Activated T-cell treated with anti-CD3 and anti-CD28 coated beads, Interleukin-2, amount 50 U/mL, for 4 hours (primary cell): ENCODE results near the gene OR6J1. TPM values are rescaled to one million over a fixed set of nuclear protein-coding genes. Genes with fewer than 3 reads are reported as not detected.
"Not testable (repeated sequence)": the region's sequence is repeated elsewhere in the genome, so short reads cannot be mapped to it uniquely, and the experiment has no call there.

Experiments
- ATAC-seq, 2 donors: fragments of 200-7000 bp; cut with Tn5 transposase; one replicate each; pipeline ENCODE4 v1.10.0; 2021
- DNase-seq: peaks from one replicate; pipeline ENCODE4 v3.0.0-alpha.2; 2020
- H3K27me3 Mint-ChIP-seq: one replicate; pipeline ENCODE4 v1.8.0; 2021; ENCODE audit warnings: low read depth, mixed read lengths
- H3K36me3 Mint-ChIP-seq: one replicate; pipeline ENCODE4 v1.8.0; 2022; ENCODE audit warnings: mixed read lengths; ENCODE audit not compliant: insufficient read depth
- H3K4me1 Mint-ChIP-seq: one replicate; pipeline ENCODE4 v1.8.0; 2021; ENCODE audit warnings: low read depth, mixed read lengths
- H3K4me3 Mint-ChIP-seq: one replicate; pipeline ENCODE4 v1.8.0; 2021; ENCODE audit warnings: mild to moderate bottlenecking, moderate library complexity, mixed read lengths
- H3K9me3 Mint-ChIP-seq: one replicate; pipeline ENCODE4 v1.8.0; 2021; ENCODE audit warnings: mixed read lengths
- total RNA-seq, 3 donors: library from RNA; stranded (reverse); gene quantifications; one replicate each; pipeline ENCODE4 v1.2.1, GENCODE V29; 2021

Gene OR6J1
- total RNA-seq, result not detected

GRCh38 chr14:22644305-22644635 is at the start of gene OR6J1:
Gene OR6J1 (minus strand): TSS chr14:22644352. CDS start chr14:22634811, 9,541 bp downstream.
- Mint-ChIP-seq H3K36me3 (no peaks in the 10 kb centered on the region), H3K4me1 (peaks cover 2% of the 10 kb centered on the region), H3K27me3 (no peaks in the 10 kb centered on the region), H3K9me3 (no peaks in the 10 kb centered on the region), H3K4me3 (no peak within 1 kb of the TSS)
- DNase-seq (no peak), ATAC-seq (no peak)

DNA sequence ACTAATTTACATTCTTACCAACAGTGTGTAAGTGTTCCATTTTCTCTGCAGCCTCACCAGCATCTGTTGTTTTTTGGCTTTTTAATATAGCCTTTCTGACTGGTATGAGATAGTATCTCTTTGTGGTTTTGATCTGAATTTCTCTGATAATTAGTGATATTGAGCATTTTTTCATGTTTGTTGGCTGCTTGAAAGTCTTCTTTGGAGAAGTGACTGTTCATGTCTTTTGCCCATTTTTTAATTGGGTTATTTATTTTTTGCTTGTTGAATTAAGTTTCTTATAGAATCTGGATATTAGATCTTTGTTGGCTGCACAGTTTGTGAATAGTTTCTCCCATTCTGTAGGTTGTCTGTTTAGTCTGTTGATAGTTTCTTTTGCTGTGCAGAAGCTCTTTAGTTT is 48.0 kb upstream of the OR6J1 start:
- Mint-ChIP-seq H3K27me3 (peaks cover 38% of the 10 kb centered on the region), H3K36me3 (peaks cover 1% of the 10 kb centered on the region), H3K4me3 (no peak overlapping the region), H3K4me1 (no peaks in the 10 kb centered on the region), H3K9me3 (peaks cover 25% of the 10 kb centered on the region)
- ATAC-seq, result no peak
- DNase-seq, result no peak

GRCh38 chr14:22691171-22691570 is 47.0 kb upstream of the OR6J1 start:
- Mint-ChIP-seq H3K4me3 (no peak overlapping the region), H3K9me3 (peaks cover 27% of the 10 kb centered on the region), H3K36me3 (peaks cover 3% of the 10 kb centered on the region), H3K4me1 (no peaks in the 10 kb centered on the region), H3K27me3 (peaks cover 38% of the 10 kb centered on the region)
- ATAC-seq (no peak), DNase-seq (no peak)

- ATAC-seq, result peak; percentile 94 to 95
- Mint-ChIP-seq H3K27me3 (peaks cover 40% of the 10 kb centered on the region), H3K9me3 (peaks cover 27% of the 10 kb centered on the region), H3K4me3 (no peak overlapping the region), H3K4me1 (no peaks in the 10 kb centered on the region), H3K36me3 (peaks cover 3% of the 10 kb centered on the region)
- no peak for DNase-seq
Measured at GRCh38 chr14:22689199-22689598, 45.0 kb upstream of the OR6J1 start.

DNA sequence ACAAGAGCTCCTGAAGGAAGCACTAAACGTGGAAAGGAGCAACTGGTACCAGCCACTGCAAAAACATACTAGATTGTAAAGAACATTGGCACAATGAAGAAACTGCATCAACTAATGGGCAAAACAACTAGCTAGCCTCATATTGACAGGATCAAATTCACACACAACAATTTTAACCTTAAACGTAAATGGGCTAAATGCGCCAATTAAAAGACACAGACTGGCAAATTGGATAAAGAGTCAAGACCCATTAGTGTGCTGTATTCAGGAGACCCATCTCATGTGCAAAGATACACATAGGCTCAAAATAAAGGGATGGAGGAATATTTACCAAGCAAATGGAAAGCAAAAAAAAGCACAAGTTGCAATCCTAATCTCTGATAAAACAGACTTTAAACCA is 43.8 kb upstream of the OR6J1 start:
- H3K36me3 Mint-ChIP-seq, DNase-seq, H3K4me1 Mint-ChIP-seq, ATAC-seq, H3K4me3 Mint-ChIP-seq: not testable (repeated sequence)
- H3K27me3 Mint-ChIP-seq, result peaks cover 41% of the 10 kb centered on the region
- peaks cover 24% of the 10 kb centered on the region for H3K9me3 Mint-ChIP-seq

- not testable (repeated sequence) for H3K4me3 Mint-ChIP-seq, H3K4me1 Mint-ChIP-seq, DNase-seq, H3K9me3 Mint-ChIP-seq, H3K36me3 Mint-ChIP-seq, ATAC-seq
- H3K27me3 Mint-ChIP-seq, result peaks cover 47% of the 10 kb centered on the region
Measured at GRCh38 chr14:22686176-22686611, 42.0 kb upstream of the OR6J1 start.

DNA sequence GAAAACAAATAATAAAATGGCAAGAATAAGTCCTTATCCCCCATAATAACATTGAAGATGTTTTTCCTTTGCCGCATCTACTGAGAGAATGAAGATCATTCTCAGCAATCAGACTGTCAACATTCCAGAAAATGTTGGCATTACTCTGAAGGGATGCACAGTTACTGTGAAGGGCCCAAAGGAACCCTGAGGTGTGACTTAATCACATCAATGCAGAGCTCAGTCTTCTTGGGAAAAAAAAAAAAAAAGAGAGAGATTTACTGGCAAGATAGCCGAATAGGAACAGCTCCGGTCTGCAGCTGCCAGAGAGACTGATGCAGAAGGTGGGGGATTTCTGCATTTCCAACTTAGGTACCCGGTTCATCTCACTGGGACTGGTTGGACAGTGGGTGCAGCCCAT is 41.3 kb upstream of the OR6J1 start:
- ATAC-seq, result no peak
- Mint-ChIP-seq H3K4me3 (no peak overlapping the region), H3K4me1 (no peaks in the 10 kb centered on the region), H3K9me3 (peaks cover 6% of the 10 kb centered on the region), H3K36me3 (peaks cover 3% of the 10 kb centered on the region), H3K27me3 (peaks cover 43% of the 10 kb centered on the region)
- DNase-seq, result no peak

DNA sequence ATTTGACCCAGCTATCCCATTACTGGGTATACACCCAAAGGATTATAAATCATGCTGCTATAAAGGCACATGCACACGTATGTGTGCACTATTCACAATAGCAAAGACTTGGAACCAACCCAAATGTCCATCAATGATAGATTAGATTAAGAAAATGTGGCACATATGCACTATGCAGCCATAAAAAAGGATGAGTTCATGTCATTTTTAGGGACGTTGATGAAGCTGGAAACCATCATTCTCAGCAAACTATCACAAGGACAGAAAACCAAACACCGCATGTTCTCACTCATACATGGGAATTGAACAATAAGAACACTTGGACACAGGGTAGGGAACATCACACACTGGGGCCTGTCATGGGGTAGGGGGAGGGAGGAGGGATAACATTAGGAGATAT is 39.3 kb upstream of the OR6J1 start:
- not testable (repeated sequence) for H3K4me3 Mint-ChIP-seq
- peaks cover 56% of the 10 kb centered on the region for H3K27me3 Mint-ChIP-seq

DNA sequence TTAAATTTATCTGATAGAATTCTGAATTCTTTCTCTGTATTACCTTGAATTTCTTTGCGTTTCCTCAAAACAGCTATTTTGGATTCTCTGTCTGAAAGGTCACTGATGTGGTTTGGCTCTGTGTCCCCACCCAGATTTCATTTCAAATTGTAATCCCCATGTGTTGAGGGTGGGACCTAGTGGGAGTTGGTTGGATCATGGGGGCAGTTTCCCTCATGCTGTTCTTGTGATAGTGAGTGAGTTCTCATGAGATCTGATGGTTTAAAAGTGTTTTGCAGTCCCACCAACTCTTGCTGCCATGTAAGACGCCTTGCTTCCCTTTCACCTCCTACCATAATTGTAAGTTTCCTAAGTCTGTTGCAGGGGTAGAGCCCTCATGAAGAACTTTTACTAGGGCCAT is 34.1 kb upstream of the OR6J1 start:
- DNase-seq, result no peak
- peaks cover 36% of the 10 kb centered on the region for H3K27me3 Mint-ChIP-seq
- no peaks in the 10 kb centered on the region for H3K4me1 Mint-ChIP-seq
- no peaks in the 10 kb centered on the region for H3K9me3 Mint-ChIP-seq
- no peak overlapping the region for H3K4me3 Mint-ChIP-seq
- no peaks in the 10 kb centered on the region for H3K36me3 Mint-ChIP-seq
- no peak for ATAC-seq

More for the DNA sequence above, 39.3 kb upstream of the OR6J1 start:
- not testable (repeated sequence) for H3K4me1 Mint-ChIP-seq, ATAC-seq, H3K9me3 Mint-ChIP-seq, DNase-seq, H3K36me3 Mint-ChIP-seq

DNA sequence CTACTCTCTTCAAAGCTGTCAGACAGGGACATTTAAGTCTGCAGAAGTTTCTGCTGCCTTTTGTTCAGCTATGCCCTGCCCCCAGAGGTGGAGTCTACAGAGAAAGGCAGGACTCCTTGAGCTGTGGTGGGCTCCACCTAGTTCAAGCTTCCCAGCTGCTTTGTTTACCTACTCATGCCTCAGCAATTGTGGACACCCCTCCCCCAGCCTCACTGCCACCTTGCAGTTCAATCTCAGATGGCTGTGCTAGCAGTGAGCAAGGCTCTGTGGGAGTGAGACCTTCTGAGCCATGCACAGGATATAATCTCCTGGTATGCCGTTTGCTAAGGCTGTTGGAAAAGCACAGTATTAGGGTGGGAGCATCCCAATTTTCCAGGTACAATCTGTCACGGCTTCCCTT is 33.4 kb upstream of the OR6J1 start:
- not testable (repeated sequence) for ATAC-seq, DNase-seq, H3K36me3 Mint-ChIP-seq, H3K9me3 Mint-ChIP-seq, H3K4me1 Mint-ChIP-seq, H3K4me3 Mint-ChIP-seq
- H3K27me3 Mint-ChIP-seq, result peaks cover 29% of the 10 kb centered on the region

- DNase-seq (no peak), ATAC-seq (no peak)
- Mint-ChIP-seq H3K36me3 (no peaks in the 10 kb centered on the region), H3K27me3 (peaks cover 3% of the 10 kb centered on the region), H3K9me3 (no peaks in the 10 kb centered on the region), H3K4me3 (no peak overlapping the region), H3K4me1 (no peaks in the 10 kb centered on the region)
Measured at GRCh38 chr14:22671622-22672021, 27.5 kb upstream of the OR6J1 start.

GRCh38 chr14:22668863-22669262 is 24.7 kb upstream of the OR6J1 start:
- no peak for DNase-seq
- Mint-ChIP-seq H3K36me3 (no peaks in the 10 kb centered on the region), H3K27me3 (peaks cover 2% of the 10 kb centered on the region), H3K9me3 (no peaks in the 10 kb centered on the region), H3K4me1 (no peaks in the 10 kb centered on the region), H3K4me3 (no peak overlapping the region)
- ATAC-seq, result no peak

- ATAC-seq, result peak in 1 of 2 donors; percentile 51
- no peaks in the 10 kb centered on the region for H3K36me3 Mint-ChIP-seq
Measured at GRCh38 chr14:22668417-22668816, 24.3 kb upstream of the OR6J1 start.

DNA sequence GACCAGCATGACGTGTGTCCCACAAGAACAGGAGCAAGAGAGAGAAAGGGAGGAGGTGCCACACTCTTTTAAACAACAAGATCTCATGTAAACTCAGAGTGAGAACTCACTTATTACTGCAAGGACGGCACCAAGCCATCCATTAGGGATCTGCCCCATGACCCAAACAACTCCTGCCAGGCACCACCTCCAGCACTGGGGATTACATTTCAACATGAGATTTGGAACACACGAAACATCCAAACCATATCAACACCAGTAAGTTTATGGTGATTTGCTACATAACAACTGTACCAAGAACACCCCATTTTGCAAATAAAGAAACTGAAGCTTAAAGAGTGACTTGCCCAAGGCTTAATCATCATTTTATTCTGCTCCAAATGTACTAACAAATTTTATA is 23.7 kb upstream of the OR6J1 start:
- Mint-ChIP-seq H3K9me3 (no peaks in the 10 kb centered on the region), H3K4me3 (no peak overlapping the region), H3K27me3 (no peaks in the 10 kb centered on the region), H3K4me1 (no peaks in the 10 kb centered on the region), H3K36me3 (no peaks in the 10 kb centered on the region)
- no peak for DNase-seq
- no peak for ATAC-seq

More at GRCh38 chr14:22668417-22668816, 24.3 kb upstream of the OR6J1 start:
- Mint-ChIP-seq H3K9me3 (no peaks in the 10 kb centered on the region), H3K4me1 (no peaks in the 10 kb centered on the region), H3K27me3 (no peaks in the 10 kb centered on the region), H3K4me3 (no peak overlapping the region)
- DNase-seq, result no peak

DNA sequence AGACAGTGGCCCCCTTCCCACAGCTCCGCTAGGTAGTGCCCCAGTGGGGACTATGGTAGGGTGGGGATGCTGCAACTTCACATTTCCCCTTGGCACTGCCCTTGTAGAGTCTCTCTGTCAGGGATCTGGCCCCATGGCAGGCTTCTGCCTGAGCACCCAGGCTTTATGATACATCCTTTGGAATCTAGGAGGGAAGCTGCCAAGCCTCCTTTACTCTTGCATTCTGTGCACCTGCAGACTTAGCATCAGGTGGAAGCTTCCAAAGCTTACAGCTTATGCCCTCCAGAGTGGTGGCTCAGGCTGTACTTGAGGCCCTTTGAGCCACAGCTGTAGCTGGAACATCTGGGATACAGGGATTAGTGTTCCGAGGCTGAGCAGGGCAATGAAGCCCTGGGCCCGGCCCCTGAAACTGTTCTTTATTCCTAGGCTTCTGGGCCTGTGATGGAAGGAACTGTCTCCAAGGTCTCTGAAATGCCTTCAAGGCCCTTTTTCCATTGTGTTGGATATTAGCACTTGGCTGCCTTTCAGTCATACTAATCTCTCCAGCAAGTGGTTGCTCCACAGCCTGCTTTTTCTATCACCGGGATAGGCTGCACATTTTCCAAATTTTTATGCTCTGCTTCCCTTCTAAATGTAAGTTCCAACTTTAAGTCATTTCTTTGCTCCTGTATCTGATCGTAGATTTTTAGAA is 22.2 kb upstream of the OR6J1 start:
- DNase-seq (no peak), ATAC-seq (no peak)
- H3K4me3 Mint-ChIP-seq, result no peak overlapping the region
- H3K9me3 Mint-ChIP-seq, result no peaks in the 10 kb centered on the region
- H3K36me3 Mint-ChIP-seq, result no peaks in the 10 kb centered on the region
- no peaks in the 10 kb centered on the region for H3K27me3 Mint-ChIP-seq
- H3K4me1 Mint-ChIP-seq, result no peaks in the 10 kb centered on the region
